PC-3 (cell line): ENCODE data around the gene SMIM38.
"Not testable (repeated sequence)": the region's sequence is repeated elsewhere in the genome, so short reads cannot be mapped to it uniquely, and the experiment has no call there.

Experiments
- CTCF ChIP-seq: fragments of 300-600 bp; sonication (generic); conservative IDR thresholded peaks from 2 replicates; pipeline ENCODE4 v1.5.1; 2017; ENCODE audit warnings: antibody characterized with exemption, low read depth, mild to moderate bottlenecking, low read length
- EZH2 ChIP-seq: fragments of 300-600 bp; sonication (generic); IDR thresholded peaks from one replicate; pipeline ENCODE4 v1.6.1; 2017; ENCODE audit warnings: antibody characterized with exemption, mild to moderate bottlenecking, low read length; ENCODE audit not compliant: unreplicated experiment
- EZH2phosphoT487 ChIP-seq: fragments of 300-600 bp; sonication (generic); IDR thresholded peaks from 2 replicates; pipeline ENCODE4 v1.6.1; 2018; ENCODE audit warnings: mild to moderate bottlenecking, antibody characterized with exemption, low read length, borderline replicate concordance

- not testable (repeated sequence) for TF ChIP-seq CTCF, EZH2phosphoT487, EZH2
Measured at GRCh38 chr11:69140161-69140560, 15.6 kb upstream of the SMIM38 start.
